Cortex of kidney (tissue), 1 donor: ENCODE measurements around the gene ATP11A.

Experiments used
- DNase-seq: peaks from one replicate; lab custom pipeline; 2025; lab: John Stamatoyannopoulos, UW

ATP11A gene

GRCh38 chr13:112907871-112908331 is 218.1 kb downstream of the ATP11A start:
- no peak for DNase-seq

GRCh38 chr13:112908342-112908741 is 218.5 kb downstream of the ATP11A start:
- DNase-seq, result no peak

- DNase-seq, result no peak
These were observed 220.2 kb downstream of the ATP11A start for GRCh38 chr13:112910016-112910415.

- no peak for DNase-seq
These were observed 220.9 kb downstream of the ATP11A start for GRCh38 chr13:112910616-112911280.

- DNase-seq, result no peak
These were observed 221.5 kb downstream of the ATP11A start for GRCh38 chr13:112911285-112911701.

- DNase-seq, result no peak
These were observed 222.0 kb downstream of the ATP11A start for GRCh38 chr13:112911883-112912282.

GRCh38 chr13:112912726-112913440 is 223.0 kb downstream of the ATP11A start:
- no peak for DNase-seq

- DNase-seq, result no peak
These were observed 226.5 kb downstream of the ATP11A start for GRCh38 chr13:112916296-112916695.

GRCh38 chr13:112917056-112917664 is 227.3 kb downstream of the ATP11A start:
- no peak for DNase-seq

- DNase-seq, result no peak
These were observed 227.9 kb downstream of the ATP11A start for GRCh38 chr13:112917737-112918136.

GRCh38 chr13:112918266-112918665 is 228.4 kb downstream of the ATP11A start:
- DNase-seq, result no peak

- no peak for DNase-seq
These were observed 228.9 kb downstream of the ATP11A start for GRCh38 chr13:112918746-112919145.

- no peak for DNase-seq
These were observed 234.1 kb downstream of the ATP11A start for GRCh38 chr13:112923962-112924361.

GRCh38 chr13:112924365-112924764 is 234.5 kb downstream of the ATP11A start:
- DNase-seq, result no peak

- no peak for DNase-seq
These were observed 236.2 kb downstream of the ATP11A start for GRCh38 chr13:112926003-112926402.

GRCh38 chr13:112926993-112927392 is 237.2 kb downstream of the ATP11A start:
- no peak for DNase-seq

GRCh38 chr13:112928020-112928971 is 238.5 kb downstream of the ATP11A start:
- DNase-seq, result no peak

- no peak for DNase-seq
These were observed 239.3 kb downstream of the ATP11A start for GRCh38 chr13:112928972-112929782.

GRCh38 chr13:112929783-112930055 is 239.9 kb downstream of the ATP11A start:
- DNase-seq, result no peak

- DNase-seq, result no peak
These were observed 240.4 kb downstream of the ATP11A start for GRCh38 chr13:112930192-112930591.
